ENCODE results near the gene TNMD.

TNMD gene

GRCh38 chrX:100643956-100644860 is 59.5 kb downstream of the TNMD start, which contains the start of gene SRPX2:
Gene SRPX2 (plus strand): TSS chrX:100644199. CDS start chrX:100646323, 2,124 bp downstream.
- no peak for DNase-seq (ENCODE audit: low read depth)

GRCh38 chrX:100645106-100645505 is 60.4 kb downstream of the TNMD start:
- no peak for DNase-seq (ENCODE audit: low read depth)

GRCh38 chrX:100647095-100647494 is 62.4 kb downstream of the TNMD start:
- no peak for DNase-seq (ENCODE audit: low read depth)

- no peak for DNase-seq (ENCODE audit: low read depth)
Measured at GRCh38 chrX:100647739-100648138, 63.0 kb downstream of the TNMD start.

GRCh38 chrX:100648458-100649417 is 64.0 kb downstream of the TNMD start:
- no peak for DNase-seq (ENCODE audit: low read depth)
